HepG2 (cell line): Measurements from ENCODE around the gene FKBP8. TPM values are rescaled to one million over a fixed set of nuclear protein-coding genes. Genes with fewer than 3 reads are reported as not detected.

Experiments
- MXD4 ChIP-seq: IDR thresholded peaks from 2 replicates; pipeline ENCODE4 v1.6.1; 2016; ENCODE audit warnings: mild to moderate bottlenecking, missing biosample characterization, missing genetic modification reagents
- RARA ChIP-seq: IDR thresholded peaks from 2 replicates; pipeline ENCODE4 v1.6.1; 2016; ENCODE audit warnings: missing genetic modification reagents, missing compliant biosample characterization
- RCOR2 ChIP-seq: IDR thresholded peaks from 2 replicates; pipeline ENCODE4 v1.6.1; 2016; ENCODE audit warnings: missing biosample characterization, missing genetic modification reagents
- SKI ChIP-seq: fragments of 450-650 bp; IDR thresholded peaks from one replicate; pipeline ENCODE4 v1.6.1; 2018; ENCODE audit warnings: mild to moderate bottlenecking; ENCODE audit not compliant: partially characterized antibody
- TGIF2 ChIP-seq: IDR thresholded peaks from 2 replicates; pipeline ENCODE4 v1.6.1; 2016; ENCODE audit warnings: control low read depth, missing compliant biosample characterization
- THAP11 ChIP-seq: IDR thresholded peaks from 2 replicates; pipeline ENCODE4 v1.6.1; 2016; ENCODE audit warnings: missing biosample characterization, missing genetic modification reagents
- ZBTB7B ChIP-seq: sonication (generic); formaldehyde crosslinking; IDR thresholded peaks from 2 replicates; pipeline ENCODE4 v1.4.0; 2020; ENCODE audit warnings: missing genetic modification reagents
- ZNF10 ChIP-seq: sonication (generic); formaldehyde crosslinking; IDR thresholded peaks from 2 replicates; pipeline ENCODE4 v1.4.0; 2020; ENCODE audit warnings: mild to moderate bottlenecking, low read depth, missing genetic modification reagents, borderline replicate concordance
- ZNF160 ChIP-seq: sonication (generic); formaldehyde crosslinking; IDR thresholded peaks from 2 replicates; pipeline ENCODE4 v1.8.0; 2022; ENCODE audit warnings: mild to moderate bottlenecking, inconsistent platforms, missing genetic modification reagents
- ZNF251 ChIP-seq: sonication (generic); formaldehyde crosslinking; IDR thresholded peaks from 2 replicates; pipeline ENCODE4 v1.9.0; 2021; ENCODE audit warnings: mild to moderate bottlenecking, missing genetic modification reagents
- ZNF788 ChIP-seq: sonication (generic); formaldehyde crosslinking; IDR thresholded peaks from 2 replicates; pipeline ENCODE4 v1.5.0; 2020; ENCODE audit warnings: mild to moderate bottlenecking, missing genetic modification reagents, borderline replicate concordance
- polyA plus RNA-seq, 8 experiments: library from polyadenylated mRNA; depleted of rRNA in 3 of 8; stranded (reverse) in 7 of 8; unstranded in 1 of 8; fragments of >200 nt; fragmentation: Illumina TruSeq in 4 of 8; extraction: Trizol in 4 of 8; gene quantifications; 2 replicates each; pipeline versions ENCODE4 v1.2.1 to v1.2.3, GENCODE V29; 2011 to 2016; ENCODE audit warnings: low read depth in 4 of 8, missing spikeins in 1 of 8, mixed read lengths in 1 of 8; ENCODE audit not compliant: insufficient read depth in 1 of 8
- total RNA-seq, 5 experiments: library from RNA; depleted of rRNA; stranded (reverse); fragments of >200 nt; fragmentation: Illumina TruSeq; extraction: Trizol; gene quantifications; 2 replicates each; pipeline ENCODE4 v1.2.3, GENCODE V29; 2016; ENCODE audit warnings: low read depth in 1 of 5
- TF ChIP-seq, protein P1 (sequence below): sonication (generic); formaldehyde crosslinking; IDR thresholded peaks from 2 replicates; pipeline ENCODE4 v1.4.0; 2020; ENCODE audit warnings: missing genetic modification reagents
- TF ChIP-seq, protein P2 (sequence below): IDR thresholded peaks from 2 replicates; pipeline ENCODE4 v1.6.1; 2016; ENCODE audit warnings: low read depth, control low read depth
- TF ChIP-seq, protein P3 (sequence below): sonication (generic); formaldehyde crosslinking; IDR thresholded peaks from 2 replicates; pipeline ENCODE4 v1.5.0; 2020; ENCODE audit warnings: mild to moderate bottlenecking, missing genetic modification reagents
- TF ChIP-seq, protein P4 (sequence below): sonication (generic); formaldehyde crosslinking; IDR thresholded peaks from 2 replicates; pipeline ENCODE4 v1.5.0; 2020; ENCODE audit warnings: mild to moderate bottlenecking, missing genetic modification reagents, borderline replicate concordance
- TF ChIP-seq, protein P5 (sequence below): IDR thresholded peaks from 2 replicates; pipeline ENCODE4 v1.6.1; 2018; ENCODE audit warnings: missing genetic modification reagents
- TF ChIP-seq, protein P6 (sequence below): sonication (generic); formaldehyde crosslinking; IDR thresholded peaks from 2 replicates; pipeline ENCODE4 v1.4.0; 2020; ENCODE audit warnings: mild to moderate bottlenecking, missing genetic modification reagents

The FKBP8 gene
- total and polyA plus RNA-seq, 2 of the 13 experiments (the other 11 are each of a cell fraction or from before 2014, with no cell fraction given), result 81.7 to 93.9 TPM

DNA sequence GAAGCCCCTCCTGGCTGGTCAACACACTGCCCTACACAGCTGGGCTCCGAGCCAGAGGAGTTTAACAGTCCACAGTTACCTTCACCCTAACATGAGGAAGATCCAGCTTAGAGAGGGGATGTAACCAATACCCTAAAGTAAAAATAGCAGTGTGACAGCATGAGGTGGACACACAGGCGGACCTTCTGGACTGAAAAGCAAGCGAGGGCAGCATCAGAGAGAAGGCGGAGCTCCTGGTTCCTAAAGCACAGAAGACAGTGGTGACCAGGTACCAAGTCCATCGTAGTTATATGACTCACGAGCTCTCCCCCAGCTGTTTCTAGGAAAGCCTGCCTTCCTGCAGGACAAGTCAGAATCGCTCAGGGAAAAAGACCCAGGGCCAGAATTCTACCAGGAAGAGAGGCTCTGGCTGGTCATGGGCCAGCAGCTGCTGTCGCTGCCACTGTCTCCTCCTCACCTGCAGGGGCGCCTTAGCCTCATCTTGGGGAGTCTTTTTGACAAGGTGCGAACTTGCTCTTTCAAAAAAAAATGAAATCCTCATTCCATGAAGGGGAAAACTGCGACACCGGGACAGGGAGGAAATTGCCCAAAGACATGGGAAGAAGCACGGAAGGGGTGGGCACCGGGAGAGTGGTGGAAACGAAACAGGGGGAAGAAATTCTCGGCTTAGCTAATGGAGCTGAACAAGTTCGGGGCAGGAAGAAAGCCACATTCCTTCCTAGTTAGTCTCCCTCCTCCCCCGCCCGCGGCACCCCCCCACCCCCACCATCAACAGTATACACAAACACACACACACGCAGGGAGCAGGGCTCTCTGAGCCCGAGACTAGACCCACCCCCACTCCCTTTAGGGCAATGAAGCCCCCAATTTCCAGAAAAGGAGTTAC lies 23.2 kb downstream of the FKBP8 start (continued):
- TF ChIP-seq, protein P1, sequence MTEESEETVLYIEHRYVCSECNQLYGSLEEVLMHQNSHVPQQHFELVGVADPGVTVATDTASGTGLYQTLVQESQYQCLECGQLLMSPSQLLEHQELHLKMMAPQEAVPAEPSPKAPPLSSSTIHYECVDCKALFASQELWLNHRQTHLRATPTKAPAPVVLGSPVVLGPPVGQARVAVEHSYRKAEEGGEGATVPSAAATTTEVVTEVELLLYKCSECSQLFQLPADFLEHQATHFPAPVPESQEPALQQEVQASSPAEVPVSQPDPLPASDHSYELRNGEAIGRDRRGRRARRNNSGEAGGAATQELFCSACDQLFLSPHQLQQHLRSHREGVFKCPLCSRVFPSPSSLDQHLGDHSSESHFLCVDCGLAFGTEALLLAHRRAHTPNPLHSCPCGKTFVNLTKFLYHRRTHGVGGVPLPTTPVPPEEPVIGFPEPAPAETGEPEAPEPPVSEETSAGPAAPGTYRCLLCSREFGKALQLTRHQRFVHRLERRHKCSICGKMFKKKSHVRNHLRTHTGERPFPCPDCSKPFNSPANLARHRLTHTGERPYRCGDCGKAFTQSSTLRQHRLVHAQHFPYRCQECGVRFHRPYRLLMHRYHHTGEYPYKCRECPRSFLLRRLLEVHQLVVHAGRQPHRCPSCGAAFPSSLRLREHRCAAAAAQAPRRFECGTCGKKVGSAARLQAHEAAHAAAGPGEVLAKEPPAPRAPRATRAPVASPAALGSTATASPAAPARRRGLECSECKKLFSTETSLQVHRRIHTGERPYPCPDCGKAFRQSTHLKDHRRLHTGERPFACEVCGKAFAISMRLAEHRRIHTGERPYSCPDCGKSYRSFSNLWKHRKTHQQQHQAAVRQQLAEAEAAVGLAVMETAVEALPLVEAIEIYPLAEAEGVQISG (CRISPR knock-in tag), result peak; percentile 95
- TF ChIP-seq ZBTB7B (CRISPR knock-in tag), result peak; percentile 62; the same call in 1 of the 2 replicates
- TF ChIP-seq, protein P2, sequence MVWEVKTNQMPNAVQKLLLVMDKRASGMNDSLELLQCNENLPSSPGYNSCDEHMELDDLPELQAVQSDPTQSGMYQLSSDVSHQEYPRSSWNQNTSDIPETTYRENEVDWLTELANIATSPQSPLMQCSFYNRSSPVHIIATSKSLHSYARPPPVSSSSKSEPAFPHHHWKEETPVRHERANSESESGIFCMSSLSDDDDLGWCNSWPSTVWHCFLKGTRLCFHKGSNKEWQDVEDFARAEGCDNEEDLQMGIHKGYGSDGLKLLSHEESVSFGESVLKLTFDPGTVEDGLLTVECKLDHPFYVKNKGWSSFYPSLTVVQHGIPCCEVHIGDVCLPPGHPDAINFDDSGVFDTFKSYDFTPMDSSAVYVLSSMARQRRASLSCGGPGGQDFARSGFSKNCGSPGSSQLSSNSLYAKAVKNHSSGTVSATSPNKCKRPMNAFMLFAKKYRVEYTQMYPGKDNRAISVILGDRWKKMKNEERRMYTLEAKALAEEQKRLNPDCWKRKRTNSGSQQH (CRISPR knock-in tag), result 0 out of 2 replicates have a peak, but pooled peaks have one; percentile 76
- TF ChIP-seq RARA, result peak; percentile 85
- 0 out of 2 replicates have a peak, but pooled peaks have one; percentile 37 for TF ChIP-seq MXD4
- TF ChIP-seq THAP11 (CRISPR knock-in tag), result peak; percentile 49; the same call in 1 of the 2 replicates
- 0 out of 2 replicates have a peak, but pooled peaks have one; percentile 31 for TF ChIP-seq RCOR2 (CRISPR knock-in tag)
- TF ChIP-seq SKI, result peak; percentile 64
- TF ChIP-seq, protein P3, sequence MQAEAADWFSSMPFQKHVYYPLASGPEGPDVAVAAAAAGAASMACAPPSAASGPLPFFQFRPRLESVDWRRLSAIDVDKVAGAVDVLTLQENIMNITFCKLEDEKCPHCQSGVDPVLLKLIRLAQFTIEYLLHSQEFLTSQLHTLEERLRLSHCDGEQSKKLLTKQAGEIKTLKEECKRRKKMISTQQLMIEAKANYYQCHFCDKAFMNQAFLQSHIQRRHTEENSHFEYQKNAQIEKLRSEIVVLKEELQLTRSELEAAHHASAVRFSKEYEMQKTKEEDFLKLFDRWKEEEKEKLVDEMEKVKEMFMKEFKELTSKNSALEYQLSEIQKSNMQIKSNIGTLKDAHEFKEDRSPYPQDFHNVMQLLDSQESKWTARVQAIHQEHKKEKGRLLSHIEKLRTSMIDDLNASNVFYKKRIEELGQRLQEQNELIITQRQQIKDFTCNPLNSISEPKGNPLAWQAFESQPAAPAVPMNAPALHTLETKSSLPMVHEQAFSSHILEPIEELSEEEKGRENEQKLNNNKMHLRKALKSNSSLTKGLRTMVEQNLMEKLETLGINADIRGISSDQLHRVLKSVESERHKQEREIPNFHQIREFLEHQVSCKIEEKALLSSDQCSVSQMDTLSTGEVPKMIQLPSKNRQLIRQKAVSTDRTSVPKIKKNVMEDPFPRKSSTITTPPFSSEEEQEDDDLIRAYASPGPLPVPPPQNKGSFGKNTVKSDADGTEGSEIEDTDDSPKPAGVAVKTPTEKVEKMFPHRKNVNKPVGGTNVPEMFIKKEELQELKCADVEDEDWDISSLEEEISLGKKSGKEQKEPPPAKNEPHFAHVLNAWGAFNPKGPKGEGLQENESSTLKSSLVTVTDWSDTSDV, result no peak
- TF ChIP-seq ZNF160 (CRISPR knock-in tag), result 0 out of 2 replicates have a peak, but pooled peaks have one; percentile 29
- no peak for TF ChIP-seq ZNF251 (CRISPR knock-in tag)
- TF ChIP-seq, protein P4, sequence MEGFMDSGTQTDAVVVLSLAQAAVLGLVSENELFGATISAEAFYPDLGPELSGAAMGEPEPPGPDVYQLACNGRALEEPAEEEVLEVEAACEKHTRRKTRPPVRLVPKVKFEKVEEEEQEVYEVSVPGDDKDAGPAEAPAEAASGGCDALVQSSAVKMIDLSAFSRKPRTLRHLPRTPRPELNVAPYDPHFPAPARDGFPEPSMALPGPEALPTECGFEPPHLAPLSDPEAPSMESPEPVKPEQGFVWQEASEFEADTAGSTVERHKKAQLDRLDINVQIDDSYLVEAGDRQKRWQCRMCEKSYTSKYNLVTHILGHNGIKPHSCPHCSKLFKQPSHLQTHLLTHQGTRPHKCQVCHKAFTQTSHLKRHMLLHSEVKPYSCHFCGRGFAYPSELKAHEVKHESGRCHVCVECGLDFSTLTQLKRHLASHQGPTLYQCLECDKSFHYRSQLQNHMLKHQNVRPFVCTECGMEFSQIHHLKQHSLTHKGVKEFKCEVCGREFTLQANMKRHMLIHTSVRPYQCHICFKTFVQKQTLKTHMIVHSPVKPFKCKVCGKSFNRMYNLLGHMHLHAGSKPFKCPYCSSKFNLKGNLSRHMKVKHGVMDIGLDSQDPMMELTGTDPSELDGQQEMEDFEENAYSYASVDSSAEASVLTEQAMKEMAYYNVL (CRISPR knock-in tag), result peak; percentile 67
- TF ChIP-seq ZNF10 (CRISPR knock-in tag), result no peak
- TF ChIP-seq, protein P5, sequence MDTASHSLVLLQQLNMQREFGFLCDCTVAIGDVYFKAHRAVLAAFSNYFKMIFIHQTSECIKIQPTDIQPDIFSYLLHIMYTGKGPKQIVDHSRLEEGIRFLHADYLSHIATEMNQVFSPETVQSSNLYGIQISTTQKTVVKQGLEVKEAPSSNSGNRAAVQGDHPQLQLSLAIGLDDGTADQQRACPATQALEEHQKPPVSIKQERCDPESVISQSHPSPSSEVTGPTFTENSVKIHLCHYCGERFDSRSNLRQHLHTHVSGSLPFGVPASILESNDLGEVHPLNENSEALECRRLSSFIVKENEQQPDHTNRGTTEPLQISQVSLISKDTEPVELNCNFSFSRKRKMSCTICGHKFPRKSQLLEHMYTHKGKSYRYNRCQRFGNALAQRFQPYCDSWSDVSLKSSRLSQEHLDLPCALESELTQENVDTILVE, result peak; percentile 22; the same call in 1 of the 2 replicates
- TF ChIP-seq, protein P6, sequence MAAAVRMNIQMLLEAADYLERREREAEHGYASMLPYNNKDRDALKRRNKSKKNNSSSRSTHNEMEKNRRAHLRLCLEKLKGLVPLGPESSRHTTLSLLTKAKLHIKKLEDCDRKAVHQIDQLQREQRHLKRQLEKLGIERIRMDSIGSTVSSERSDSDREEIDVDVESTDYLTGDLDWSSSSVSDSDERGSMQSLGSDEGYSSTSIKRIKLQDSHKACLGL (CRISPR knock-in tag), result peak; percentile 30; the same call in 1 of the 2 replicates
- TF ChIP-seq TGIF2 (CRISPR knock-in tag), result peak; percentile 80
- peak; percentile 79; the same call in 1 of the 2 replicates for TF ChIP-seq ZNF788
